ENCODE measurements around the gene CCL7.

CCL7 gene

GRCh38 chr17:34254651-34255380 is 15.2 kb upstream of the CCL7 start, which contains the start of gene CCL2:
CCL2 (plus strand) TSS chr17:34255285; CDS start chr17:34255350, 65 bp downstream.
- Histone ChIP-seq H3K27ac (ENCODE audit: low read depth, low read length) (peak within 1 kb of the TSS; percentile 27), H3K27me3 (ENCODE audit: control insufficient read depth in 1 of 2, insufficient read depth in 2 of 2, low read length in 2 of 2) (no peaks in the 10 kb centered on the region), H3K36me3 (ENCODE audit: control insufficient read depth in 1 of 2, insufficient read depth in 2 of 2, low read length in 2 of 2) (no peaks in the 10 kb centered on the region), H3K4me3 (ENCODE audit: low read depth in 1 of 2, low read length in 2 of 2) (peak within 1 kb of the TSS; percentile 41 to 63), H3K9me3 (ENCODE audit: control insufficient read depth in 1 of 2, low read length in 2 of 2) (no peaks in the 10 kb centered on the region), H3K4me1 (ENCODE audit: control insufficient read depth in 1 of 2, insufficient read depth in 2 of 2, low read length in 2 of 2) (peaks cover 27 to 43% of the 10 kb centered on the region in 2 donors), H3K9ac (ENCODE audit: low read depth in 1 of 2, low read length in 2 of 2) (peak within 1 kb of the TSS; percentile 14 to 35)

GRCh38 chr17:34255381-34255732 is 14.7 kb upstream of the CCL7 start:
- no peaks in the 10 kb centered on the region for H3K27me3 ChIP-seq (ENCODE audit: control insufficient read depth in 1 of 2, insufficient read depth in 2 of 2, low read length in 2 of 2)

GRCh38 chr17:34255841-34256240 is 14.2 kb upstream of the CCL7 start:
- Histone ChIP-seq H3K9ac (ENCODE audit: low read depth in 1 of 2, low read length in 2 of 2) (peak overlapping the region in 1 of 2 donors; percentile 14), H3K27me3 (ENCODE audit: control insufficient read depth in 1 of 2, insufficient read depth in 2 of 2, low read length in 2 of 2) (no peaks in the 10 kb centered on the region), H3K4me1 (ENCODE audit: control insufficient read depth in 1 of 2, insufficient read depth in 2 of 2, low read length in 2 of 2) (peaks cover 27 to 41% of the 10 kb centered on the region in 2 donors), H3K36me3 (ENCODE audit: control insufficient read depth in 1 of 2, insufficient read depth in 2 of 2, low read length in 2 of 2) (no peaks in the 10 kb centered on the region), H3K27ac (ENCODE audit: low read depth, low read length) (no peak overlapping the region), H3K9me3 (ENCODE audit: control insufficient read depth in 1 of 2, low read length in 2 of 2) (no peaks in the 10 kb centered on the region), H3K4me3 (ENCODE audit: low read depth in 1 of 2, low read length in 2 of 2) (peak overlapping the region; percentile 41 to 63)

More at GRCh38 chr17:34255381-34255732, 14.7 kb upstream of the CCL7 start:
- Histone ChIP-seq H3K4me3 (ENCODE audit: low read depth in 1 of 2, low read length in 2 of 2) (peak overlapping the region; percentile 41 to 63), H3K9me3 (ENCODE audit: control insufficient read depth in 1 of 2, low read length in 2 of 2) (no peaks in the 10 kb centered on the region), H3K9ac (ENCODE audit: low read depth in 1 of 2, low read length in 2 of 2) (peak overlapping the region; percentile 14 to 35), H3K4me1 (ENCODE audit: control insufficient read depth in 1 of 2, insufficient read depth in 2 of 2, low read length in 2 of 2) (peaks cover 27 to 42% of the 10 kb centered on the region in 2 donors), H3K27ac (ENCODE audit: low read depth, low read length) (peak overlapping the region; percentile 27), H3K36me3 (ENCODE audit: control insufficient read depth in 1 of 2, insufficient read depth in 2 of 2, low read length in 2 of 2) (no peaks in the 10 kb centered on the region)

- Histone ChIP-seq H3K4me1 (ENCODE audit: control insufficient read depth in 1 of 2, insufficient read depth in 2 of 2, low read length in 2 of 2) (peaks cover 14 to 27% of the 10 kb centered on the region in 2 donors), H3K9me3 (ENCODE audit: control insufficient read depth in 1 of 2, low read length in 2 of 2) (no peaks in the 10 kb centered on the region), H3K27me3 (ENCODE audit: control insufficient read depth in 1 of 2, insufficient read depth in 2 of 2, low read length in 2 of 2) (no peaks in the 10 kb centered on the region), H3K9ac (ENCODE audit: low read depth in 1 of 2, low read length in 2 of 2) (no peak overlapping the region), H3K27ac (ENCODE audit: low read depth, low read length) (no peak overlapping the region), H3K36me3 (ENCODE audit: control insufficient read depth in 1 of 2, insufficient read depth in 2 of 2, low read length in 2 of 2) (no peaks in the 10 kb centered on the region), H3K4me3 (ENCODE audit: low read depth in 1 of 2, low read length in 2 of 2) (no peak overlapping the region)
Measured at GRCh38 chr17:34257299-34257985, 12.6 kb upstream of the CCL7 start.

GRCh38 chr17:34257986-34258326 is 12.1 kb upstream of the CCL7 start:
- H3K27ac ChIP-seq (ENCODE audit: low read depth, low read length) = no peak overlapping the region

GRCh38 chr17:34259146-34259545 is 10.9 kb upstream of the CCL7 start:
- Histone ChIP-seq H3K27me3 (ENCODE audit: control insufficient read depth in 1 of 2, insufficient read depth in 2 of 2, low read length in 2 of 2) (no peaks in the 10 kb centered on the region), H3K9me3 (ENCODE audit: control insufficient read depth in 1 of 2, low read length in 2 of 2) (no peaks in the 10 kb centered on the region), H3K9ac (ENCODE audit: low read depth in 1 of 2, low read length in 2 of 2) (no peak overlapping the region), H3K4me3 (ENCODE audit: low read depth in 1 of 2, low read length in 2 of 2) (no peak overlapping the region), H3K4me1 (ENCODE audit: control insufficient read depth in 1 of 2, insufficient read depth in 2 of 2, low read length in 2 of 2) (peaks cover 0 to 10% of the 10 kb centered on the region in 2 donors), H3K27ac (ENCODE audit: low read depth, low read length) (no peak overlapping the region), H3K36me3 (ENCODE audit: control insufficient read depth in 1 of 2, insufficient read depth in 2 of 2, low read length in 2 of 2) (no peaks in the 10 kb centered on the region)

More at GRCh38 chr17:34257986-34258326, 12.1 kb upstream of the CCL7 start:
- Histone ChIP-seq H3K9ac (ENCODE audit: low read depth in 1 of 2, low read length in 2 of 2) (no peak overlapping the region), H3K27me3 (ENCODE audit: control insufficient read depth in 1 of 2, insufficient read depth in 2 of 2, low read length in 2 of 2) (no peaks in the 10 kb centered on the region), H3K9me3 (ENCODE audit: control insufficient read depth in 1 of 2, low read length in 2 of 2) (no peaks in the 10 kb centered on the region), H3K4me1 (ENCODE audit: control insufficient read depth in 1 of 2, insufficient read depth in 2 of 2, low read length in 2 of 2) (peaks cover 9 to 22% of the 10 kb centered on the region in 2 donors), H3K4me3 (ENCODE audit: low read depth in 1 of 2, low read length in 2 of 2) (no peak overlapping the region), H3K36me3 (ENCODE audit: control insufficient read depth in 1 of 2, insufficient read depth in 2 of 2, low read length in 2 of 2) (no peaks in the 10 kb centered on the region)

GRCh38 chr17:34260861-34261260 is 9.2 kb upstream of the CCL7 start:
- no peaks in the 10 kb centered on the region for H3K4me1 ChIP-seq (ENCODE audit: control insufficient read depth in 1 of 2, insufficient read depth in 2 of 2, low read length in 2 of 2)
- H3K9ac ChIP-seq (ENCODE audit: low read depth in 1 of 2, low read length in 2 of 2) = no peak overlapping the region
- no peaks in the 10 kb centered on the region for H3K9me3 ChIP-seq (ENCODE audit: control insufficient read depth in 1 of 2, low read length in 2 of 2)
- no peaks in the 10 kb centered on the region for H3K27me3 ChIP-seq (ENCODE audit: control insufficient read depth in 1 of 2, insufficient read depth in 2 of 2, low read length in 2 of 2)
- no peak overlapping the region for H3K27ac ChIP-seq (ENCODE audit: low read depth, low read length)
- H3K4me3 ChIP-seq (ENCODE audit: low read depth in 1 of 2, low read length in 2 of 2) = no peak overlapping the region
- H3K36me3 ChIP-seq (ENCODE audit: control insufficient read depth in 1 of 2, insufficient read depth in 2 of 2, low read length in 2 of 2) = no peaks in the 10 kb centered on the region

- no peaks in the 10 kb centered on the region for H3K9me3 ChIP-seq (ENCODE audit: control insufficient read depth in 1 of 2, low read length in 2 of 2)
- no peaks in the 10 kb centered on the region for H3K36me3 ChIP-seq (ENCODE audit: control insufficient read depth in 1 of 2, insufficient read depth in 2 of 2, low read length in 2 of 2)
- no peak overlapping the region for H3K27ac ChIP-seq (ENCODE audit: low read depth, low read length)
- H3K4me3 ChIP-seq (ENCODE audit: low read depth in 1 of 2, low read length in 2 of 2) = no peak overlapping the region
- H3K9ac ChIP-seq (ENCODE audit: low read depth in 1 of 2, low read length in 2 of 2) = no peak overlapping the region
- H3K4me1 ChIP-seq (ENCODE audit: control insufficient read depth in 1 of 2, insufficient read depth in 2 of 2, low read length in 2 of 2) = no peaks in the 10 kb centered on the region
- H3K27me3 ChIP-seq (ENCODE audit: control insufficient read depth in 1 of 2, insufficient read depth in 2 of 2, low read length in 2 of 2) = no peaks in the 10 kb centered on the region
Measured at GRCh38 chr17:34261568-34262337, 8.3 kb upstream of the CCL7 start.

GRCh38 chr17:34265711-34266110 is 4.3 kb upstream of the CCL7 start:
- no peaks in the 10 kb centered on the region for H3K4me1 ChIP-seq (ENCODE audit: control insufficient read depth in 1 of 2, insufficient read depth in 2 of 2, low read length in 2 of 2)
- H3K27me3 ChIP-seq (ENCODE audit: control insufficient read depth in 1 of 2, insufficient read depth in 2 of 2, low read length in 2 of 2) = no peaks in the 10 kb centered on the region
- no peak overlapping the region for H3K9ac ChIP-seq (ENCODE audit: low read depth in 1 of 2, low read length in 2 of 2)
- H3K4me3 ChIP-seq (ENCODE audit: low read depth in 1 of 2, low read length in 2 of 2) = no peak overlapping the region
- no peaks in the 10 kb centered on the region for H3K36me3 ChIP-seq (ENCODE audit: control insufficient read depth in 1 of 2, insufficient read depth in 2 of 2, low read length in 2 of 2)
- no peak overlapping the region for H3K27ac ChIP-seq (ENCODE audit: low read depth, low read length)
- H3K9me3 ChIP-seq (ENCODE audit: control insufficient read depth in 1 of 2, low read length in 2 of 2) = no peaks in the 10 kb centered on the region

- Histone ChIP-seq H3K36me3 (ENCODE audit: control insufficient read depth in 1 of 2, insufficient read depth in 2 of 2, low read length in 2 of 2) (no peaks in the 10 kb centered on the region), H3K9me3 (ENCODE audit: control insufficient read depth in 1 of 2, low read length in 2 of 2) (no peaks in the 10 kb centered on the region), H3K4me1 (ENCODE audit: control insufficient read depth in 1 of 2, insufficient read depth in 2 of 2, low read length in 2 of 2) (no peaks in the 10 kb centered on the region), H3K27ac (ENCODE audit: low read depth, low read length) (no peak overlapping the region), H3K27me3 (ENCODE audit: control insufficient read depth in 1 of 2, insufficient read depth in 2 of 2, low read length in 2 of 2) (no peaks in the 10 kb centered on the region), H3K9ac (ENCODE audit: low read depth in 1 of 2, low read length in 2 of 2) (no peak overlapping the region), H3K4me3 (ENCODE audit: low read depth in 1 of 2, low read length in 2 of 2) (no peak overlapping the region)
Measured at GRCh38 chr17:34275881-34276280, 5.9 kb downstream of the CCL7 start.
